GM10847 (cell line): Measurements from ENCODE around the gene DNAJC18.

ENCODE experiments used
- POLR2A ChIP-seq: IDR thresholded peaks from 2 replicates; pipeline ENCODE4 v1.6.1; 2011; ENCODE audit not compliant: insufficient read length; ENCODE audit errors: extremely low read depth

Gene DNAJC18

GRCh38 chr5:139462586-139463276 is 23.4 kb upstream of the DNAJC18 start, which contains the start of gene ECSCR:
ECSCR (minus strand) TSS chr5:139462743; CDS start chr5:139462670, 73 bp downstream.
- TF ChIP-seq POLR2A: no peak

- no peak for TF ChIP-seq POLR2A
These were observed 22.4 kb upstream of the DNAJC18 start for GRCh38 chr5:139461698-139462097.

GRCh38 chr5:139461176-139461575 is 21.9 kb upstream of the DNAJC18 start:
- no peak for TF ChIP-seq POLR2A

GRCh38 chr5:139460455-139460854 is 21.1 kb upstream of the DNAJC18 start:
- TF ChIP-seq POLR2A: no peak

GRCh38 chr5:139459451-139459934 is 20.2 kb upstream of the DNAJC18 start:
- no peak for TF ChIP-seq POLR2A

GRCh38 chr5:139458580-139459407 is 19.5 kb upstream of the DNAJC18 start:
- no peak for TF ChIP-seq POLR2A

GRCh38 chr5:139457653-139458306 is 18.5 kb upstream of the DNAJC18 start:
- no peak for TF ChIP-seq POLR2A

- TF ChIP-seq POLR2A: no peak
These were observed 17.9 kb upstream of the DNAJC18 start for GRCh38 chr5:139457241-139457640.

- TF ChIP-seq POLR2A: no peak
These were observed 17.5 kb upstream of the DNAJC18 start for GRCh38 chr5:139456776-139457175.

- no peak for TF ChIP-seq POLR2A
These were observed 15.4 kb upstream of the DNAJC18 start for GRCh38 chr5:139454568-139455290.

GRCh38 chr5:139453683-139454567 is 14.6 kb upstream of the DNAJC18 start:
- TF ChIP-seq POLR2A: no peak

GRCh38 chr5:139451878-139452660 is 12.7 kb upstream of the DNAJC18 start:
- TF ChIP-seq POLR2A: no peak

- TF ChIP-seq POLR2A: no peak
These were observed 11.9 kb upstream of the DNAJC18 start for GRCh38 chr5:139451176-139451575.
